IPS DF 19.7 (cell line): ENCODE measurements around the gene GJC2.

ENCODE experiments used
- DNase-seq: peaks from one replicate; pipeline ENCODE4 v3.0.0-alpha.2; 2013; ENCODE audit warnings: low read depth, low spot score

GJC2 gene

DNA sequence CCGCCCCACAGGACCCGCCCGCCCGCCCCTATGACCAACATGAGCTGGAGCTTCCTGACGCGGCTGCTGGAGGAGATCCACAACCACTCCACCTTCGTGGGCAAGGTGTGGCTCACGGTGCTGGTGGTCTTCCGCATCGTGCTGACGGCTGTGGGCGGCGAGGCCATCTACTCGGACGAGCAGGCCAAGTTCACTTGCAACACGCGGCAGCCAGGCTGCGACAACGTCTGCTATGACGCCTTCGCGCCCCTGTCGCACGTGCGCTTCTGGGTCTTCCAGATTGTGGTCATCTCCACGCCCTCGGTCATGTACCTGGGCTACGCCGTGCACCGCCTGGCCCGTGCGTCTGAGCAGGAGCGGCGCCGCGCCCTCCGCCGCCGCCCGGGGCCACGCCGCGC, 8.0 kb downstream of the GJC2 start:
- DNase-seq, result no peak

DNA sequence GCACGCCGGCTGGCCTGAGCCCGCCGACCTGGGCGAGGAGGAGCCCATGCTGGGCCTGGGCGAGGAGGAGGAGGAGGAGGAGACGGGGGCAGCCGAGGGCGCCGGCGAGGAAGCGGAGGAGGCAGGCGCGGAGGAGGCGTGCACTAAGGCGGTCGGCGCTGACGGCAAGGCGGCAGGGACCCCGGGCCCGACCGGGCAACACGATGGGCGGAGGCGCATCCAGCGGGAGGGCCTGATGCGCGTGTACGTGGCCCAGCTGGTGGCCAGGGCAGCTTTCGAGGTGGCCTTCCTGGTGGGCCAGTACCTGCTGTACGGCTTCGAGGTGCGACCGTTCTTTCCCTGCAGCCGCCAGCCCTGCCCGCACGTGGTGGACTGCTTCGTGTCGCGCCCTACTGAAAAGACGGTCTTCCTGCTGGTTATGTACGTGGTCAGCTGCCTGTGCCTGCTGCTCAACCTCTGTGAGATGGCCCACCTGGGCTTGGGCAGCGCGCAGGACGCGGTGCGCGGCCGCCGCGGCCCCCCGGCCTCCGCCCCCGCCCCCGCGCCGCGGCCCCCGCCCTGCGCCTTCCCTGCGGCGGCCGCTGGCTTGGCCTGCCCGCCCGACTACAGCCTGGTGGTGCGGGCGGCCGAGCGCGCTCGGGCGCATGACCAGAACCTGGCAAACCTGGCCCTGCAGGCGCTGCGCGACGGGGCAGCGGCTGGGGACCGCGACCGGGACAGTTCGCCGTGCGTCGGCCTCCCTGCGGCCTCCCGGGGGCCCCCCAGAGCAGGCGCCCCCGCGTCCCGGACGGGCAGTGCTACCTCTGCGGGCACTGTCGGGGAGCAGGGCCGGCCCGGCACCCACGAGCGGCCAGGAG, 8.6 kb downstream of the GJC2 start:
- DNase-seq, result no peak

DNA sequence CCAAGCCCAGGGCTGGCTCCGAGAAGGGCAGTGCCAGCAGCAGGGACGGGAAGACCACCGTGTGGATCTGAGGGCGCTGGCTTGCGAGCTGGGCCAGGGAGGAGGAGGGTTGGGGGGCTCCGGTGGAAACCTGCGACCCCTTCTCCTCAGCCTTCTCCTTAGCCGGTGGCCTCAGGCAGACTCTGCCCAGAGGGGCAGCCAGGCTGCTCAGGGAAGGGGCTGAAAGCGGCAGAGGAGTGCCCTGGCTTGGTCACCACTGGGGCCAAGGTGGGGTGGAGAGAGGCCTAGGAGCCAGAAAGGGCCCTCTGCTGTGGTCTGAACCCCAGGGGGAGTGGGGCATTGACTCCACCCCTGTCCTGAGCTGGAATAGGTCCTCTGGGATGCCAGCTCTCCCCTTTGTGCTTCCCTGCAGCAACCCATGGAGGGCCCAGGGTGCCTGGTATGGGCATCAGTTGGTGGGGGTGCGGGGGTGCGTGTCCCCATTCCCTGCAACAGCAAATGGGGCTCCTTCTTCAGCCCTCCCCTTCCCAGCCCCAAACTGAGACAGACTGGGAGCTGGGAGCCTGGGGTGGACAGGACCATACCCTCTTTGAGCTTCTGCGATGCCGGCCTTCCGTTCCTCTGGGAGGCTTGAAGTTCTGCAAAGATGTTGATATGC, 9.4 kb downstream of the GJC2 start:
- DNase-seq, result no peak

DNA sequence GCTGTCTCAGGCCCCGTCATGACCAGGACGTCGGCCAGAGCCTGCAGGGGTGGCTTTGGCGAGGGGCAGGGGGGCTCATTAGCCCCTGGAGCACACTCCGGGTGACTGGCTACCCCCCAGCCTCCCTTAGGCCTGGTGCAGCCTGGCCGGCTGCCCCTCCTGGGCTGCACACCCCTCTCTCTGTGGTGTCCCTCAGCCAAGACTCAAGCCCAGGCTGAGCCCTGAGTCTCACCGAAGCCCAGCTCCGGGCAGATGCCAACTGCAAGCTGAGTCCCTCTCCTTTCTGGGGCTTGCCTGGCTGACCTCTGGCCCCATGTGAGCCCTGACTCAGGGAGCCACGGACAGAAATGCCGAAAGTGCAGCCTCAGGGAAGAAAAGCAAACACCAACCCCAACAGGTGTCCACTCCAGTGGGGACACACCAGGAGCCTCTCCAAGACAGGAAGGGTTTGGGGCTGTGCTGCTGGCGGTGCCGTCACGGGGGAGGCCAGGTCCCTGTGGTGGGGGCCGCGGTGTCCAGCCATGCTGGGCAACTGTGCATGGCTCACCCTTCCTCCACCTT, 10.6 kb downstream of the GJC2 start:
- DNase-seq, result no peak

DNA sequence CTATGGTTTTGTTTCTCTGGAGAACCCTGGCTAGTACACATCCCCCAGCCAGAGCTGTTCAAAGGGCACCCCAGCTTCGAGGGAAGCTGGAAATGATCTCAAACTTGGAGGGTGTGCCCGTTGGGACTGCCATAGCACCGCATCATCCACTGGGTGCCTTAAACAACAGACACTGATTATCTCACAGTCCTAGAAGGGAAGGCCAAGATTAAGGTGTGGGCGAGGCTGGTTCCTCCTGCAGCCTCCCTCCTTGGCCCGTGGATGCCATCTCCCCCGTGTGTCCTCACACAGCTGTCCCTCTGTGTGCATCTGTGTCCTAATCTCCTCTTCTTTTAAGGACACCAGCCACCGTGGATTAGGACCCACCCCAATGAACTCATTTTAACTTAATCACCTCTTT, 11.6 kb downstream of the GJC2 start:
- no peak for DNase-seq

DNA sequence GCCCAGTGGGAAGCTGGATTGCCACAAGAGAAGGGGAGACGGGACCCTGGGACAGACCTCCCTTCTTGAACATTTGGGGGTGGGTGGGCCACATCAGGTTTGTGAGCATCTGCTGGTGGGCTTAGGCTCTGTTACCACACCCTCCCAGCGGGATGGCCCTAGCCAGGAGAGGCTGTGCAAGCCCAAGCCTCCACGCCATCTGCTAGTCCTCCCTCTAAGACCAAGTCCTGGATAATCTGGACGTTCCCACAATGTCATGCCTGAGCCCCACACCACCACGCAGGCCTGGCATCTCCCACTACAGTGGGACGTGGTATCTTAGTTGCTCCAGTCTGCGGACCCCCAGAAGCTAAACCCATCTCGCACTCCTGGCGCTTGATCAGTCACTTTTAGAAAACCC, 12.1 kb downstream of the GJC2 start:
- DNase-seq, result no peak

DNA sequence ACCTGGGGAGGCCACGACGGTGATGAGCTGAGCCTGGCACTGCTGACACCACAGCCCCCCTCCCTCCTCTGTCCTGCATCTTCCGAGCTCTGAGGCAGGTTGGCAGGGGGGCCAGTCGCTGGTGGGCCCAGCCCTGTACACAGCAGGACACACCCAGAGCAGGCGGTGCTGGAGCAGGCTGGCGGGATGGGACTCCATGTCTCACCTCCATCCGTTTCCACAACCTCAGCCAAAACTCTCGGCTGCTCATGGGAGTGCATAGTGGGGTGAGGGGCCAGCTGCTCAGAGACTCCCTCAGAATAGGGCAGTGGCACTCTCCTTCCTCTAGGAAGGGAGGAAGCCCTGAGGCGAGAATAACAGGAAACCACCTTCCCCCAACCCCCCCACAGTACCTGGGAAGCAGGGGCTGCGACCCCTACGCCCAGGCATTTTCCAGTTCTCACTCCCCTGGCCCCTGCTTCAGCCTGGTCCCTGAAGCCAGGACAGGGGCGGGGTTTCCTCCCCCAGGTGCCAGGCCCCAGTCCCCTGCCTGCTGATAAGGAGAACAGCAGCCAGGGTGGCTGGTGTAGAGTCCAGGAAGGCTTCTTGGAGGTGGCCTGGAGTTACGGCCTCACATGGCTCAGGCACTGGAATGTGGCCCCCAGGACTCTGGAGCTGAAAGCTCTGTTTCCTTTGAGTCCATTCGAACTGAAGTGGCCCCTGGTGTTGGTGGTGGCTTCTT, 12.7 kb downstream of the GJC2 start:
- no peak for DNase-seq

DNA sequence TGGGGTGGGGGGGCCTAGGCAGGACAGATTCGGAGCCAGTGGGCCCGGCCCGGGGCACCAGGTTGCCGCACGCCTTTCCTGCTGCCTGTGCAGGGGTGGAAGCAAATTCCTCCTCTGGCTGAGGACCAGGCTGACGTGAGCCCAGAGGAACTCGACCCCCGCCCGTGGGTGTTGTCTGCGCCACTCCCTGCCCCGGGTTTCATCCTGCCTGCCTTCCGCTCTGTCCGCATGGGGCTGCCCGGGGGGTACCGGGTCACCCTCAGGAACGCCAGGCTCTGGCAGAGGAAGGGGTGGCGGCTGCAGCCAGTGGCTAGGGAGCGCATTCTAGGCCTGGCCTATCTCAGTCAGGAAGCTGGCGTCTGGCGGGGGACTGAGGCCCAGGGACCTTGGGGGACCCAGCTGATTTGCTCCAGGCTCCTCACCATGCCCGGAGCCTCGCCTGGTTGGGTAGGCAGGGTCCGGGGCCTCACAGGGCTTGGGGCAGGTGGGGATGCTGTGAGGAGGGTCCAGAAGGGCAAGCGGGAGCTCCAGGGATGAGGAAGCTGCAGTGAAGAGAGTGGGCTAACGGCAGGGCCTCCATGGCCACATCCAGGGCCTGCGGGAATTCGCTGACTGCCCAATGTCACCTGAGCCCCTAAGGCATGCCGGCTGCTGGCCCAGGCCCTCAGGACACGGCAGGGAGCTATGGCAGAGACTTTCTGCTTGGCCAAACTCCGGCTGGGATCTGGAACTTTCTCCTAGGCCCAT, 13.4 kb downstream of the GJC2 start:
- no peak for DNase-seq

DNA sequence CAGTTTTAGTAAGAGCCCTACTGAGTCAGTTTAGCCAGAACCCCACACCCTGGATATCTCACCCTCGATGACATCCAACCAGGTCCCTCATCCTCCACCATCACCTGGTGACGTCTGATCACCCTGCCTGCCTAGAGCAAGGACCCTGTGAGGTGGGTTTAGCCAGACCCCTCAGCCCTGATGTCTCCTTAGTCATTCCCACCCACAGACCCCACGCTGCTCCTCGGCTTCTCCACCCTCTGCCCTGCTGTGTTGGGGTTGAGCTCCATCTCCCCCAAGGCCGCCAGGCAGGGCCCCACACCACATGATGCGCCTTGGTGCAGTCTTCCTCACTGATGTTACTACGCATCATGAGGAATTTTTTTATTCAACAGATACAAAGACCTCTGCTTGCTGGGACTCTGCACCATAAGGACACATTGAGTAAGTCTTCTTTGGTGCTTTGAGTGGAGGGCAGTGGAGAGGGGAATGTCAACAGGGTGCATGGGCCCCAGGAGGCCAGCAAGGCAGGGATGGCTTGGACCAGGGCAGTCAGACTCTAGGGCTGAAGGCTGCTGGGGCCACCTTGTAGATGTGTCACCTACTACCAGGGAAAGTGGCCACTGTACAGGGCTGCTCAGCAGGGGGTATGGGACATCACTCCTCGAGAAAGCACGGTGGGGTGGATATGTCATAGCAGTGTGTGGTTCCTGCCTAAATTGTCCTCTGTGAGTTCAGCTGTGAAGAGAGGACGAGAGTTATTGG, 14.2 kb downstream of the GJC2 start:
- no peak for DNase-seq

DNA sequence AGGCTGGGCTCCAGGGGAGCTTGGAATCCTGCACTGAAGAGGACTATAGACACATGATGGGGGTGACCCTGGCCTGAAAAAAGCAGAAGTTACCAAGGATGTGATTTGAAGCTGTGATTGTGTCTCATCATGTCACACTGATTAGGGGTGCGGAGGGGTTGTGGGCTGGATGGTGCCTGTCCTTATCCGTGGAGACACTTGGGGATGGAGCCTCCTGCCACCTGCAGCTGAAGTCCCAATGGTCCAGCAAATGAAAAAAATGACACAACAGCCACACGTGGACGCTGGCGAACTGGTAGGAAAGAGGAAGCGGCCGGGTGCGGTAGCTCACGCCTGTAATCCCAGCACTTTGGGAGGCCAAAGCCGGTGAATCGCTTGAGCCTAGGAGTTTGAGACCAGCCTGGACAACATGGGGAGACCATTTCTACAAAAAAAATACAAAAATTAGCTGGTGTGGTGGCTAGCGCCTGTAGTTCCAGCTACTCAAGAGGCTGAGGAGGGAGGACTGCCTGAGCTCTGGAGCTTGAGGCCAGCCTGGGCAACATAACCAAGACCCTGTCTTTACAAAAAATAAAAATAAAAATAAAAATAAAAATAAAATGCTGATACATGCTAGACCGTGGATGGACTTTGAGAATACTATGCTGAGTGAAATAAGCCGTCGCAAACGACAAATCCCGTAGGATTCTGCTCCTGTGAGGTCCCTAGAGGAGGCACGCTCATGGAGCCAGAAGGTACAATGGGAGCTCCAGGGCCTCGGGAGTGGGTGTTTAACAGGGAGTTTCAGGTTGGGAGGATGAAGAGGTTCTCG, 15.0 kb downstream of the GJC2 start:
- no peak for DNase-seq

DNA sequence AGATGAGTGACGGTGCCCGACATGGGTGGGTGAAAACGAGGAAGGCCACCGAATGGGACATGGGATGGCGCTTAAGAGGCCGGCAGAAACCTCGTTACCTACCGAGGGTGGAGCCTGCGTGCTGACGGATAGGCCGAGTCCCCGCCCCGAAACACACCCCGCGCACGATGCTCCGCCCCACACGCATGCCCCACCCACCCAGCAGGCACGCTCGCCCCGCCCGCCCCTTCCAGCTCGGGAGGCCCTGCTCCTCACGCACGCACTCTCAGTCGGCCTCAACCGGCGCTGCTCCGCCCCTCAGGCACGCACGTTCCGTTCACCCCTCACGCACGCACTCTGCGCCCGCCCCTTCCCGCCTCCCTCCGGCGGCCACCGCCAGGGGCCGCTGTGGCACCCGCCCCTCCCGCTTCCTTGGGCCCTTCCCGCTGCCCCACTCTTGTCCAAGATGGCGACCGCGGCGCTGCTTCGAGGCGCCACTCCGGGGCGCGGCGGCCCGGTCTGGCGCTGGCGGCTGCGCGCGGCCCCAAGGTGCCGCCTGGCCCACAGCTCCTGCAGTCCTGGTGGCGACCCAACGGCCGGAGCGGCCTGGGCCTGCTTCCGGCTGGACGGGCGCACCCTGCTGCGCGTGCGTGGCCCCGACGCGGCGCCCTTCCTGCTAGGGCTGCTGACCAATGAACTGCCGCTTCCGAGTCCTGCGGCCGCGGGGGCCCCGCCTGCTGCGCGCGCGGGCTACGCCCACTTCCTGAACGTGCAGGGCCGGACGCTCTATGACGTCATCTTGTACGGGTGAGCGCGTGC, 15.8 kb downstream of the GJC2 start, which contains the start of gene IBA57:
TSS of gene IBA57 (plus strand) at position 433 of the 798 bp plus-strand sequence. CDS start at position 446, 13 bp downstream.
- peak; percentile 80 for DNase-seq

DNA sequence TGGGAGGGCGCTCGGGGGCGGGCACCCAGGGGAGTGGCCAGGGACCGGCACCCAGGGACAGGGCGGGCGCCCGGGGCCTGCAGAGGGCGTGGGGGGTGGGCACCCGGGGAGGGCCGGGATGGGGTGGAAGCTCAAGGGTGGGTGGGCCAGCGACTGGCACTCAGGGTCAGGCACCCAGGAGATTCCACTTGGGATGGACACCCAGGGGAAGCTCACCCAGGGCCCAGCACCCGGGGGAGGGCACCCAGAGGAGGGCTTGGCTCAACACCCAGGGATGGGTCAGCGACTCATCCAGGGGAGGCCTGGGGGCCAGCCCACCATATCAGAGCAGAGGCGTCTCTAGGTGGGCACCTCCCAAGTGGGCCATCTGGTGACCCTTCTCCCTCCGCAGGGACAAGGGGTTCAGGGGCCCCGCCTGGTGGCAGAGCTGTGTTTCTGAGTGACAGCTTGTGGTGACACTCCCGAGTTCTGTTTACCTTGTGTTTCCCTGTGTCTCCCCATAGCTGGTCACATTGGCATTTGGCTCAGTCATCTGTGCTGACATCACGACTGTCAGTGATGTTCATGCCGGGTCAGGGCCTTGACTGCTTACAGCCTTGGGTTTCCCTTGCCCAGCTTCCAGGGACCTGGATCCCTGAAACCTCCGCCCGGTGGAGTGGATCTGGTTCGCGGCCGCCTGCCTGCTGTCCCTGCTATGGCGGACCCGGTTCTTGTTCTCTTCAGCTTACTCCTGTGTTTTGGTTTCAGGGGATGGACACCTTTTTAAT, 16.6 kb downstream of the GJC2 start:
- DNase-seq, result no peak

DNA sequence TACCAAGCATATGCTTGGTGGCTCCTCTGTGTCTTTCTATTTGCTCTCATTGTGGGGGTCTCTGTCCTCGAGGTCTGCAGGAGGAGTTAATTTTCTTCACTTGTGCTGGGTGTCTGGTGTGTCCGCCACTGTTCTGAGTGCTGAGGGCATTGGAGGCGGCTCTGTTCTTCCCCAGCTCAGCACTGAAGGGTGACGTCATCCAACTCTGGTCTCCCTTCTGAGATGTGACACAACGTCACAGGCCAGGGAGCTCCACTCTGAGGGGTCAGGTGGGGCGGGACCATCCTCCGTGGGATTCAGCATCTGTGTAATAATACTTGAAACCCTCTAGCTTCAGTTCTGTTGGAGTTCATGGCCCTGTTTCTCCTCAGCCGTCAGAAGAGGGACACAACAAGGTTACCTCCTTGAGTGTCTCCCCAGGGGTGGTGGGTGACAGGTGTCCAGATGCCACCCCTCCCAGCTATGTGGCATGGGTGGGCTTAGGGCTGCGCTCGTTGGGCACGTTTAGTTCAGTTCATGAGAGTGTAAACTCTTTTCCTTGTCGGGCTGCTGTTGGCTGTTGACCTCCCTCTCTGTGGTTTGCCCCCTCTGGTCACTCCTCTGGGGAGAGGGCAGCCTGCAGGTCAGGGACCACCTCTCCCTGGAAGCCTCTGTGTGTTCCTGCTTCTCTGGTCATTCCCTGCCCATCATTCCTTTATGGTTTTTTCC, 19.0 kb downstream of the GJC2 start:
- DNase-seq, result no peak

DNA sequence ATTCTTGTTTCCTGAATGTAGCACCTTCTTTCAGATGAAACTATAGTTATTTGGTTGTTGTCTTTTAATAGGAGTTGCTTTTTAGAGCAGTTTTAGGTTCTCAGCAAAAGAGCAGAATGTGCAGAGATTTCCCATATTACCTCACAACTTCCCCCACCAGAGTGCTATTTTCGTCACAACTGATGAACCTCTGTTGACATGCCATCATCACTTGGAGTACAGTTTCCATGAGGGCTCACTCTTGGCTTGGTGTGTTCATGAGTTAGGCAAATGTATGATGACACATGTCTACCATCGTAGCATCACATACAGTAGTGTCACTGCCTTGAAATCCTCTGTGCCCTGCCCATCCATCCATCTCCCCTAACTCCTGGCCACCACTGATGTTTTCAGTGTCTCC, 19.6 kb downstream of the GJC2 start:
- DNase-seq, result no peak

DNA sequence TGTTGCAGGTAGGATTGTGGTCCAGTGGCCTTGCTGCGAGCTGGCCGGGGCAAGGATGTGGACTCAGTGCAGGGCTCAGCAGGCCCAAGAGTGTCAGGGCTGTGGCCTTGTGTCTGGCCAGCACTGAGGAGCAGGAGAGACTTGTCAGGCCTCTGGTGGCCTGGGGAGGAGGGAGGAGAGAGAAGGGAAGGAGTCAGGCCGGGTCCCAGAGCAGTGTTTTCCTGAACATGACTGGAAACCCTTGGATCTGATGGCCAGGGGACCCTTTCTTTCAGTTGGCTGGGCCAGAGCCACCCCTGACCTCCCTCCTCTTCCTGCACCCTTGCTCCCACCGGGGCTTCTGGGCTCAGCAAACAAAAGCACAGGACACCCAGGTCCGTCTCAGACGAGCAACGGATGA, 20.9 kb downstream of the GJC2 start:
- no peak for DNase-seq

DNA sequence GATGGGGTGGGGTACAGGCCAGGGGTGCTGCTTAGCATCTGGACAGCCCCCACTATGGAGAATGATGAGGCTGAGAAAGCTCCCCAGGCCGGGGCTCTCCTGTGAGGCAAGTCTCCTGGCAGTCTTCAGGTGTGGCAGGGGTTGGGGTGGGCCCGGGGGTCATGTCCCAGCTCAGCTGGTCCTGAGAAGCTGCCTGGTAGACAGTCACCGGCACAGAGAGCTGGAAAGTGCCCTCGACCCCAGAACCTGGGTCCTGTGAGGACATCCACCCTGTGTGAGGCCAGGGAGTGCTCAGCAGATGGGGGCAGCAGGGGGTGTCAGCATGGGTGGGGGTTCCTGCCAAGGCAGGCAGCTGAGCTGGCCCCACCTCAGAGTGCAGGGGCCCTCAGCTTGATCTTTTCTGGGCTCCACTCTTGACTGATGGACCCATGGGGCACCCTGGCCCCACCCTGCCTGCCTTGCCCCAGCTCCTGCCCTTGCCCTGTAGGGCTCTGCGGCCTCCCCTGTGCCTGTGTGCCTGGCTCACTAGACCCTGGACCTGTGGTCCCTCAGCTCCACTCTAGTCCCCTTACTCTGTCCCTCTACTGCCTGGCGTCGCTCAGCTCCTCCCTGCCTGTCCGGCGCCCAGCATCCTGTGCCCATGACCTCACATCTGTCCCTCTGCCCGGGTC, 21.6 kb downstream of the GJC2 start:
- no peak for DNase-seq
